Effector CD4-positive, alpha-beta T cell (primary cell): Measurements from ENCODE around the gene ACIN1.
"Not testable (repeated sequence)": the region's sequence is repeated elsewhere in the genome, so short reads cannot be mapped to it uniquely, and the experiment has no call there.

Experiments used
- DNase-seq: peaks from one replicate; pipeline ENCODE4 v3.0.0-alpha.2; 2020

The ACIN1 gene

DNA sequence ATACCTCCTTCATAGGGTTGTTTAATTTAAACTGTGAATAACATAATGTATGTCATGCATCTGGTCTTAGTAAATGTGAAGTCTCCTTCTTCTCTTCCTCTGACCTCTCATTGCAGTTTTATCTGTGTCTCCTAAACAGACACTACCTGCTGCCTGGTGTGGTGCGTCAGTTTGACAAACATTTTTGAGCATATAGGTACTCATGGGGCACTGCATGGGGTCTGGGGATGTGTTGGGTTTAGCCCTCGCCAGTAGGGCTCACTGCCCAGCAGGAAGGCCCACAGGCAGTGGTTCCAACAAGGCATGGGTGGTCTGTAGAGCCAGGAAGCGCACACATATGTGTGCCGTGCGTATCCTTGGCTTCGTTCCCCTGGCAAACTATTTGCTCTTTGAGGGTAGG, 27.1 kb upstream of the ACIN1 start:
- DNase-seq = no peak

DNA sequence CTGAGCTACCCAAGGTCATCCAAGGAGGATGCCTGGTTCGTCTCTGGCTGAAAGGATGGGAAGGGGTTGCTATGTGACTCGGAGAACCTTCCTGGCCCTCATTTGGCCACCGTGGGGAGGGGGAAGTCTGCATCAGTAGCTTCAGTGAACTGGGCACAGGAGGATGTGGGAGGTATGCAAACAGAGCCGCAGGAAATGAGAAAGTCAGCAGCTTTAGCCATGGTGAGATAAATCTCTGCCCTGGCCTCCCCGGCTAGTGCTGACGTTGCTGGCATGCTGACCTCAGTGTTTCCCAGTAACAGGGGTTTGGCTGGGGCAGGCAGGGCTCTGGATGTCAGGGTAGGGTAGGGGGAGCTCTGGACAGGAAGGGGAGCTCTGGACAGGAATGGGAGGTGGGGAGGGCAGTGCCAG, 26.4 kb upstream of the ACIN1 start:
- DNase-seq = no peak

DNA sequence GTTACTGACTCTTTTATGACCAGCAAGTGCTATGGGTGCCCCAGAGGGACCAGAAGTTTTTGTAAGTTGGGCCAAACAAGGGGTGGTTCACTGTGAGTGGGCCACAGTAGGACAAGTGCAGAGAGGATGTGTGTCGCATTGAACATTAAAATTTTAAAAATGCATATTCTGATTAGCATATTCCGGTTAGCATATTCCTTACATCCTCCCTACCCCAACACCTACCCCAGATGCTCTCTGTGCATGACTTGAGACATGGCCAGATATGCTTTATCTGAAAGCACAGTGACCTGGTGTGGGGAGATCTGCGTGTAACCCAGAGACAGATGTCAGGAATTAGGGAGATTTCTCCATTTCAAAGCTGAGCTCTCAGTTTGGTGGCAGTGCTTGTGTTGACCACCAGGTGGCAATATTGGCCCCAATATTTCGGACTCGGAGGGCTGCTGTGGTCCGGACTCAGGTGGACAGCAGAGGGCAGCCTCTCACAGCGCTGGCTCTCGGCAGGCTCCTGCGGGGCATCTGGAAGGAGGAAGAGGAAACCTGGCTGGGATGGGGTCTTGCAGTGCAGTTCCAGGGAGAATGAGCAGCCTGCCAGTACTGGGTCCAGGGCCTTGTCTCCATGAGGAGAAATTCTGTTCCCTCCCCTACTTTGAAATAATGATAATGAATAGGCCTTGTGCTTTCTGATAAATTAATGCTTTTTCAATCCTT, 25.8 kb upstream of the ACIN1 start:
- DNase-seq = peak; percentile 61

DNA sequence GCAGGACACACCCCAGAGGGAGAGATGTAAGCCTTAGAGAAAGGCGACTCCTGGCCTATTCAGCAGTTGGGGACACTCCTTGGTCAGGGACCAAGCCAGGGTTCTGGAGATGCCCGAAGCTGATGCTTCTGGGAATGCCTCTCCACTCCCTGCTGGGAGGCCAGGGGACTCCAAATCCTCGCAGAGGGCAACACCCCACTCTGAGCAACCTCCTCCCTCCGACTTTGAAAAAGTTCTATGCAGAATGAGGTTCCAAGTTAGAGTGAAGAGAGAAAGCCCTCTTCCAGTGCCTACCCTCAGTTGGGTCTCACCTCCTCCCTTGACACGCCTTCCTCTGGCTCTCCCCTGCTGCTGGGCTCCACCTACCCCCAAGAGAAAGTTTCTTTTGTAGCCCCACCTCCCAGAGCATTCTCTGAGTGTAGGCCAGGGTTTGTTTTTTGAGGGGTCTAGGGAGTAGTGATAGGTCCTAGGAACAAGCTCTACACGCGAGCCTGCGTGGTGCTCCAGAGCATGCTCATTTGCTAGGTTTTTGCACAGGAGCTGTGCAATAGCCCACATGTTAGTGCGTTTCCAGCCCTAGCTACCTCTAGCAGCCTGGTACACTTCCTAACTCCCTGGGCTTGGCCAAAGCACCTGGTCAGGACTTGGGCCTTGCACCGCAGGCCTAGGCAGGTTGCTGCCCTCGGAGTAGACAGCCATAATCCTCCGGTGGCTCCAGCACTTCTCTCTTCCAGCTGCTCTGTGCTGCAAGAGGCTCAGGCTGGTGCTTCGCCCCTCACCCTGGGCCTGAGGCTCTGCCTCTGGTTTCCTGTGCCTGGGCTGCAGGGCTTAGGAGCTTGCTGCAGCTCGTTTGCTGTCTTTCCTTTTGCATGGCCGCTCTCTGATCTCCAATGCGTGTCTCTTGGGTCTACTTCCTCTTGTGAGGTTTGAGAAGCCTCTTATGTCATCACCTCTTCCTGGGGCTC, 24.7 kb upstream of the ACIN1 start:
- no peak for DNase-seq

DNA sequence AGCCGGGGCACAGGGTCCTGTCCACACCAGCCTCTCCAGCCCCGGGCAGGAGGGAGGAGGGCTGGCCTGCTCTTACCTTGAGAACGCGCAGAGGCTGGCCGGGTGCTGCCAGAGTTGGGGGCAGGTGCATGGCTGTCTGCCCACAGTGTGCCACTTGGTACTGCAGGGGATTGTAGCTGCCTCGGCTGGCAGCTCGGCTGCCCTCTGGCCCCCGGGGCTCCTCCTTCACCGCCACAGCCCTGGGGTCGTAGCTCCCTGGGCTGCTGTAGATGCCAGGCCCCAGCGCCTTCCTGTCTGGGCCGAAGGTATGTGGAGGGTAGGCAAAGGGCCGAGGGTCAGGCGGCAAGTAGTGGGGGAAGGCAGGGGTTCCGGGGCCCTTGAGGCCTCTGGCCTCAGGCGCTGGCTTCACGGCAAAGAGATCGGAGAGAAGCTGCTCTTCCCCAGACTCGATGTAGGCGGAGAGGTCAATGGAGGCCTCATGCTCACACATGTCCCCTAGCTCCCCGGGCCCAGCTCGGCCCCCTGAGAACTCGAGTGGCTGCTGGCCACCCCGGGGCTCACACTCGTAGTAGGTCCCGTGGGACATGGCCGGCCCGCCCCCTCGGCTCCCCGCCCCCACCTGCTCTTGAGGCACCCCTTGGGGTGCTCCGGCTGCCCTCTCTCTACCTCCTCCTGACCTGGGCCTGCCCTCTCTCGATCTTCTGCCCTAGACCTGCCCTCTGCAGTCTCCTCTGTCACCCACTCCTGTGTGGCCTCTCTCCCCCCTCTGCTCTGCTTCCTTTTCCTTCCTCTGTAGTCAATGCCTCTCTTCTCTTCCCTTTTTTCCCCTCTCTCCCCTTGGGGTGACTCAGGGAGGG, 23.8 kb upstream of the ACIN1 start, which contains the start of gene CEBPE:
CEBPE (minus strand) TSS at position 750 of the 857 bp plus-strand sequence; CDS start at position 586, 164 bp downstream.
- DNase-seq = no peak

DNA sequence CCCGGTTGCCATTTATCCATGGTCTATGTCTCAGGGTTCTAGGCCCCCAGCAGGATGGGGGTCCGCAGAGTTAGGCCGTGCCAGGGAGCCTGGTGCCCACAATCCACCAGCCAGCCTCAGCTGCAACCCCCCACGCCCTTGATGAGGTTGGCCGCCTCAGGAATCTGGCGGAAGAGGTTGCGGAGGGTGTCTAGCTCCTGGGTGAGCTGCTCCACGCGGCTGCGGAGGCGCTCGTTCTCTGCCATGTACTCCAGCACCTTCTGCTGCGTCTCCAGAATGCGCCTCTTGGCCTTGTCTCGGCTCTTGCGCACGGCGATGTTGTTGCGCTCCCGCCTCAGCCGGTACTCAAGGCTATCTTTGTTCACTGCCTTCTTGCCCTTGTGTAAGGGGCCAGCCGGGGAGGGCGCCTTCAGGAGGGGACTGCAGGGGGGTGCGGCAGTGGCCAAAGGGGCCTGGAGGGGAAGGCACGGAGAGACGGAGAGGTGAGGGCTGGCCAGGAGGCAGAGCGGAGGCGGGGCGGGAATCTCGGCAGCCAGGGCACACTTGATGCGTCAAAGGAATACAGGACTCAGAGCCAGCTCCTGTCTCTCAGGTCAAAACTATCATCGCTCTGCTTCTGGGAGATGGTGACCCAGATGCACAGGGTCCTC, 22.6 kb upstream of the ACIN1 start:
- DNase-seq = no peak

DNA sequence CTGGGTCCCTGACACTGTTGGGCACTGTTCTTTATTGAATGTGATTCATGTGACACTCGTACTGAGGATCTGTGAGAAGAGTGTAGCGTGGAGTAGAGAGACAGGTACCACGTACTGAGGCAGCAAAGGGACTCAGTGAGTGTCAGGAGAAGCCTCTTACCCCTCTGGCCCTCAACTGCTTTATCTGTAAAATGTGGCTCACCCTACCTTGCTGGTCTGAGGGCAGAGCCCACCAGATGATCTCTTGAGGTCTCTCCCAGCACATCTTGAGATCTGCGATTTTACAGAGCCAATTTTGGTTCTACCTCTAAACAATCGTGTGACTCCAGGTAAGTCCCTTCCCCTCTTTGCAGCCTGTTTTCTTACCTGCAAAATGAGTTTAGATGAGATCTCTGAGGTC, 21.0 kb upstream of the ACIN1 start:
- DNase-seq = no peak

DNA sequence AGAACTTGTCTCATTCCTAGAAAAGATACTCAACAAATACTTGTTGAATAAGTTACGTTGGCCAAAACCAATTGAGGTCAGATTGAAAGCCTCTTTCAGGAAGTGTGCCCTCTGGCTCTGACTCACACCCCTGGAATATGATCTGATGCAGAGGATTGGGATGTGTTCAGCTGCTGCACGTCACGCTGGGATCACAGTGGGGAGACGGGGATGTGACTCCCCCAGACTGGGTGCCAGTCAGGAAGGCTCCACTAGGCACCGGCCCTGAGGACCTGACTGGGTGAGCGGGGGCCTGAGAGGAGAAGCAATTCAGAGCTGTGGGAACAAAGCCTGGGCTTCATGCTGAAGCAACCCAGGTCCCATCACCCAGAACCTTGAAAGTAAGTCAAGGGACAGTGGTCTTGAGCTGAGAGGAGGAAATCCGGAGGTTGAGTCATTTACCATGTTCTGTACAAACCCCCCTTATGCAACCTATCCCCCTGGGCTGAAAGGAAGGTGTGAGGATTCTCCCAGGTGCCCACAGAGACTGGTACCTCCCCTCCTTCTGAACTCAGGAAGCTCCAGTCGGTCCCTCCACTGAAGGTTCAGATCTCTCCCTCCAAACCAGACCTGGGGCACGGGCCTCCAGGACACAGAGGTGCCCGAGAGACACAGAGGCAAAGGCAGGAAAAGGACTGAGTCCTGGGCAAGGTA, 20.2 kb upstream of the ACIN1 start:
- no peak for DNase-seq

DNA sequence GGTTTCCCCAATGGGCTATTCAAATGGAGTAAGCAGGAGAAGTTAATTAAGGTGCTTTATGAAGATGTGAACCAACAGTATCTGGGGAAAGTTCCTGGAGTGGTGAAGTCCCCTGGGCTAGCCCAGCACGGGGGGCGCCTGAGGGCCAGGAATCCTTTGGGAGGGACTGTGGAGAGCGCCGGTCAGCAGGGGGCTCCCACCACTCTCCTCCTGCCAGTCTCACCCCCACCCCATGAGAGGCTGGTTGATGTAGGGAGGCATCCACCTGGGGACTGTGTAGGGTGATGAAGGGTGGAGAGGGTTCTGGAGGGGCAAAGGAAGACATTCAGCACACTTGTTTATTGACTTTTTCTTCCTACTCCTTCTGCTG, 19.7 kb upstream of the ACIN1 start:
- DNase-seq = no peak

DNA sequence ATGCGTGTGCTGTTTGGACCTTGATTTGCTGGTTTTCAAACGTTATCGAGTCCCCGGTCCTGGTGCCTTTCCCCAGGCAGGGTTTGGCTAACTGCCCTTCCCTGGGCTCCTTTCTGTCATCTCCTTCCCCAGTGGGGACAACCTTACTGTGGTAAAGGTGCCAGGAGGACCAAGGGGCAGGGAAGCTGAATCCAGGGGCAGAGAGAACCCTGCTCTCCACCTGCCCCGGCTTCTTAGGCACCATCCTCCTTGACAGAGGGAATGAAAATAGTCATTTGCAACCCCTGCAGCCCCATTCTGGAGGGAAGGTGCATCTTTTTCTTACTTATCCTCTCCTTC, 19.2 kb upstream of the ACIN1 start:
- no peak for DNase-seq

DNA sequence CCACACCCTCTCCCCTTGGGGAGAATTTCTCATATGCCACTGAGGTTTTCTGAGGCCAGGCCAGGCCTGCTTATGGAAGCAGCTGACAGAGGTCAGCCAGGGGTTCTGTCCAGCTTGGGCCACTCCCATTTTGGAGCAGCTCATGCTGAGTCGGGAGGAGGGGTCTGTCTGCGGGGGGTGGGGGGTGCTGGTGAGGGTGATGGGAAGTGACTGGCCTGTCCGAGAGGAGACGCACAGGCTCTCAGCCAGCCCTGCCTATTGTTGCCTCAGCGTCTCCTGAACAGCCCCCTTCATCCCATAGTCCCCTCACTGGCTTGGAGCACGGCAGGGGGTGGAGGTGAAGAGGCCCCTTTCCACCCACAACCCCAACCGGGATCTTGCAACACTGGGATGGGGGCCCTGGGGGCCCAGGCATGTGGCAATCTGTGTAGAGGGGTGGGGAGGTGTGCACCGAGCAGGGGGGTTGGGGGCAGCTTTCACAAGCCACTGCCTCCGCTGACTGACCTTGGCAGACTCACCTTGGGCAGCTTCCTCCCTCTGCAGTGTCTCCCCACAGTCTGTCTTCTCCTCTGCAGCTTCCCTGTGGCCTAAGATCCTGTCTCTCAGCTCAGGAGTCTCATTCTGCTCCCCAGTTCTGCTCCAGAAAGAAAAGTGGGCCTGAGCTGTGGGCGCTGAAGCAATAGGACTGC, 18.6 kb upstream of the ACIN1 start:
- no peak for DNase-seq

DNA sequence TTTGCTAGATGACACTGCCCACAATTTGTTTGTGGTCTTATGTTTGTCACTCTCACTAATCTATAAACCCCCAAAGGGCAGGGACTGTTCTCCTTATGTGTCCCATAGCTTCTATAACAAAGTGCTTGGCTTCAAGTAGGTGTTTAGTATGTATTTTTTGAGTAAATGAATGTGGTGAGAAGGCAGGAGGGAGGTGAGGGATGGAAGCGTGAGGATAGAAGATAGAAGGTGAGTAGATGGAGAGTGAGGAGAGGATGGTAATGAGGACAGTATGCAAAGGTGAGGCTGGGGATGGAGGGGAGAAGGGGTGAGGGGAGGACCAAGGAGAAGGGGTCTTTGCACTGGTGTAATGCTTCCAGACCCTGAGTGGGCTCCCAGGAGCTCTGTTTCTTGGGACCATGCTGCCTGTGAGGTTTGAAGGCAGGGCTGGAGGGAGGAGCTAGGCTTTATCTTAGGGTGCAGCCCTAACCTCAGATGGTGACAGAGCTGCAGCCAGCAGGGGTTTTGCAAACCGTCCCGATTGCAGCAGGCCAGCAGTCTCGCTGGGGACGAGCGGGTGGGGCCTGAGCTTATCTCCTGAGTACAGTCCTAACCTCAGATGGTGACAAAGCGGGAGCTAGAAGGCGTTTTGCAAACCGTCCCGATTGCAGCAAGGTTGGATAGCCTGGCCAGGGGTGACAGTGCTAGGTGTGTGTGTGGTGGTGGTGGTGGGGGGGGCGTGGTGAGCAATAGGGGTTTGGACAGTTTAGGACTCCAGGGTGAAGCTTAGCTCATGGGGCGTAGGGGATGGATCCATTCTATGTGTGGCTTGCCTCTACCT, 17.6 kb upstream of the ACIN1 start:
- no peak for DNase-seq

DNA sequence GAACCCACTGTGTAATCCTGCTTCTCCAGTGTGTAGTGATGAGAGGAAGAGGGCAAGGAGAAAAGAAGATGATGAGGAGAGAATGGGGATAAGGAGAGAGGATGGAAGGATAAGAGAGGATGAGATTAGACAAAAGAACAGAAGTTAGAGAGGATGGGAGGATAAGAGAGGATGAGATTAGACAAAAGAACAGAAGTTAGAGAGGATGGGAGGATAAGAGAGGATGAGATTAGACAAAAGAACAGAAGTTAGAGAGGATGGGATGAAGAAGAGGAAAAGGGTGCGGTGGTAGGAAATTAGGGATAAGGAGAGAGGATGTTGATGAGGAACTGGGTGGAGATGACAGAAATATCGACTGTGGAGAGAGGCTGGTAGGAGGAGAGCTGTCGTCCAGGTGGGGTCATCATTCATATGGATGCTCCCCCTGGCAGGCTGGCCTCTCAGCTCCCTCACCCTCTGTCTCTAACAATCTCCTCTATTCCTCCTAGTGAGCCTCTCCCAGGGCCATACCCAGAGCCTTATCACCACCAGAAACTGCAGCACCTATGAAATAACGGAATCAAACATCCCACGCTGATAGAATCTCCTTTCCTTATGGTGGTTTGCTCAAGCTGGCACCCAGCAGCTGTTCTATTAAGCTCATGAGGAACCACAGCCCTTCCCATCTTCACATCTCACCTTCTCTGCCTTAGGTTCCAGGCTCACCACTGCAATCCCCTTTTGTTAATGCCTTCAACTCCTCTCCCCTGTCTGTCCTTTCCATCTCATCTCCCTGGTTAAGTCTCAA, 15.8 kb upstream of the ACIN1 start:
- DNase-seq = no peak

DNA sequence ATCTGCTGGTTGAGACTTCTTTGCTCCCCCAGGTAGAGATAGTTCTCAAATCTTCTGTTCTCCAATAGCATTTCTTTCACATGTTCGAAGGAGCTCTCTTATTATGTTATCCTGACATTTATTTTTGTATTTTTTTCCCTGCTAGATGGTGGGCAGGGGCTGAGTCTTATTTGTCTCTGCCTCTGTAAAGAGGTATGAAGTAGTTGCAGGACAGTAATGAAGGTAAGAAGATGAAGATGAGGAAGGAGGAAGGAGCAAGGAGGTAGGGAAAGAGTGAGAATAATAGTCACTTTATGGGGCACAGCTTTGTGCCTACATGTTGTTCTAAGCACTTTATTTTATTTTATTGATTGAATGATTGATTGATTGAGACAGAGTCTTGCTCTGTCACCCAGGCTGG, 14.8 kb upstream of the ACIN1 start:
- DNase-seq = no peak

DNA sequence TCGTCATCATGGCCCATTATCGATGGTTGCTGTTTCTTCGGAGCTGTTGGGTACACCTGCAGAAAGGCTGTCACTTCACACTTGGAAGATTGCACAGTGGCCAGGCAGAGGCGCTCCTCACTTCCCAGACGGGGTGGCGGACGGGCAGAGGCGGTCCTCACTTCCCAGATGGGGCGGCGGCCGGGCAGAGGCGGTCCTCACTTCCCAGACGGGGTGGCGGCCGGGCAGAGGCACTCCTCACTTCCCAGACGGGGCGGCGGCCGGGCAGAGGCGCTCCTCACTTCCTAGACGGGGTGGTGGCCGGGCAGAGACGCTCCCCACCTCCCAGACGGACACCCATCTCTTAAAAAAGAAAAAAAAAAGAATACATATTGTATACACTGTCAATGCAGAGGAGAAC, 13.2 kb upstream of the ACIN1 start:
- DNase-seq = not testable (repeated sequence)

DNA sequence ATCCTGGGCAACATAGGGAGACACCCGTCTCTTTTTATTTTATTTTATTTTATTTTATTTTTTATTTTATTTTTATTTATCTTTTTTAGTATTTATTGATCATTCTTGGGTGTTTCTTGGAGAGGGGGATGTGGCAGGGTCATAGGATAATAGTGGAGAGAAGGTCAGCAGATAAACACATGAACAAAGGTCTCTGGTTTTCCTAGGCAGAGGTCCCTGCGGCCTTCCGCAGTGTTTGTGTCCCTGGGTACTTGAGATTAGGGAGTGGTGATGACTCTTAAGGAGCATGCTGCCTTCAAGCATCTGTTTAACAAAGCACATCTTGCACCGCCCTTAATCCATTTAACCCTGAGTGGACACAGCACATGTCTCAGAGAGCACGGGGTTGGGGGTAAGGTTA, 12.7 kb upstream of the ACIN1 start:
- DNase-seq = not testable (repeated sequence)

DNA sequence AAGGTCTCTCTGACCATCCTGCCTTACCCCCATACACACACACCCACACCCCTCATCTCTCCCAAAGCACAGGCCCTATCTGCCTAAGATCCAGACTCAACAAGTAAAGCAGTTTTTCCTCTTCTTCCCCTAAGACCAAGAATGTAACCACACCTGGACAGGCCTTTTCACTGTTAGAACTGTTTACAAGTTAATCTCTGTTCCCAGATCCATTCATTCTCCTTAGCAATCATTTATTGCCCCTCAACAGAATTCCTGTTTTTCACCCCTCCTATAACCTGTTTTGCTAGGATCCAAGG, 11.8 kb upstream of the ACIN1 start:
- no peak for DNase-seq

DNA sequence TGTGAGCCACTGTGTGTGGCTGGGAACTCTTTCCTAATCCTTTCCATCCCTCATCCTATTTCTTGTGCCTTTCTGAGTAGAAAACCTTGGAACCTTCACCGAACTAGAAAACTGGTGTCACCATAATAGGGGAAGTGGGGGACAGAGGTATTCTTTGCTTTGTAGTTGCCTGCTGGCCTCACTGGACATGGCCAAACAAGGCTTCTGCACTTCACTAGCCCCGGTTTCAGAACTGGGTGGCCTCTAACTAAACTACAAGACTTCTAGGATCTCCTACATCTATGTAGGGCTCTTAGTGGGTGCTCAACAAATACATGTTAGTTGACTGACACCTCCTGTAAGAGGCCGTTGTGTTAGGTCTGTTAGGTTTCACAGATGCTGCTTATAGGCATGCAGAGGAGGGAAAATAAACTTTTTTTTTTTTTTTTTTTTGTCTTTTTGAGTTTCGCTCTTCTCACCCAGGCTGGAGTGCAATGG, 10.4 kb upstream of the ACIN1 start:
- DNase-seq = no peak

DNA sequence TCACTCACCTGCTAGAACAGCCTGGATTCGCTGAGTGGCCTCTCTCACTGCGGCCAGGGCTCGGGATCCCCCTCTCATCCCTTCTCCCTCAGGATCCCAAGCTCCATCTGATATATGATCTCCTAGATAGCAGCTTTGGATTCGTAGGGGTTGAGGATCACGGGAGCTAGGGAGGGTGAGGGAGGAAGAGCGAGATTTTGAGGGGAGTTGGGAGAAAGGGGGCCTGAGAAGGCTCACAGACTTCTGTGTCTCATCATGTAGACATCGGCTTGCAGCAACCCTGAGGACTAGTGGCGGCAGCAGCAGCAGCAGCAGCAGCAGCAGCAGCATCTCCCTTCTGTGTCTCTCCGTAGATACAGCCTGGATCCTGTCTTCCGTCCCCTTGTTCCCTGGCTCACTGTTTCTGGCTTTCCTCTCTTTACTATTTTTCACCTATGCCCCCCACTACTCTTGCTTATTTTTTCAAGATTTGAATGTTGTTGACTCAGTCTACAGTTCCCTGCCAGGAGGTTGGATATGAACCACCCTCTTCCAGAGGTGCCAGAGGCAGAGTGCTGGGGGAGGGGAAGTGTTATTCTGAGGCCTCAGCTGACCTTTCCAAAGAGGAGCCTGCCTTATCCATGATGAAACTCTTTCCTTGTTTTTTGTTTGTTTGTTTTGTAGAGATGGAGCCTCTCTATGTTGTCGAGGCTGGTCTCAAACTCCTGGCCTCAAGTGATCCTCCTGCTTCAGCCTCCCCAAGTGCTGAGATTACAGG, 9.8 kb upstream of the ACIN1 start, which contains the start of gene CIROP:
CIROP (minus strand) TSS at position 399 of the 757 bp plus-strand sequence; CDS start at position 330, 69 bp downstream.
- no peak for DNase-seq
